Fibroblast of the aortic adventitia (primary cell): ENCODE measurements around the gene ITPRIPL2. TPM values are rescaled to one million over a fixed set of nuclear protein-coding genes. Genes with fewer than 3 reads are reported as not detected.

ENCODE experiments used
- DNase-seq: peaks from one replicate; pipeline ENCODE4 v3.0.0-alpha.2; 2010; ENCODE audit warnings: low read depth
- H3K4me3 ChIP-seq: 2 replicates; pipeline ENCODE4 v1.5.1; 2011; ENCODE audit warnings: low read depth, mild to moderate bottlenecking, control low read depth, low read length, moderate library complexity
- total RNA-seq: library from RNA; depleted of rRNA; stranded (reverse); fragments of >200 nt; gene quantifications from 2 replicates; pipeline ENCODE4 v1.2.3, GENCODE V29; 2012; ENCODE audit warnings: low replicate concordance
- TF ChIP-seq, protein P1 (sequence below): IDR thresholded peaks from 2 replicates; pipeline ENCODE4 v1.5.1; 2011; ENCODE audit warnings: mild to moderate bottlenecking, low read length, control low read depth, inconsistent platforms; ENCODE audit not compliant: insufficient read depth

Gene ITPRIPL2
- total RNA-seq, 1 donor, result 60.1 TPM

DNA sequence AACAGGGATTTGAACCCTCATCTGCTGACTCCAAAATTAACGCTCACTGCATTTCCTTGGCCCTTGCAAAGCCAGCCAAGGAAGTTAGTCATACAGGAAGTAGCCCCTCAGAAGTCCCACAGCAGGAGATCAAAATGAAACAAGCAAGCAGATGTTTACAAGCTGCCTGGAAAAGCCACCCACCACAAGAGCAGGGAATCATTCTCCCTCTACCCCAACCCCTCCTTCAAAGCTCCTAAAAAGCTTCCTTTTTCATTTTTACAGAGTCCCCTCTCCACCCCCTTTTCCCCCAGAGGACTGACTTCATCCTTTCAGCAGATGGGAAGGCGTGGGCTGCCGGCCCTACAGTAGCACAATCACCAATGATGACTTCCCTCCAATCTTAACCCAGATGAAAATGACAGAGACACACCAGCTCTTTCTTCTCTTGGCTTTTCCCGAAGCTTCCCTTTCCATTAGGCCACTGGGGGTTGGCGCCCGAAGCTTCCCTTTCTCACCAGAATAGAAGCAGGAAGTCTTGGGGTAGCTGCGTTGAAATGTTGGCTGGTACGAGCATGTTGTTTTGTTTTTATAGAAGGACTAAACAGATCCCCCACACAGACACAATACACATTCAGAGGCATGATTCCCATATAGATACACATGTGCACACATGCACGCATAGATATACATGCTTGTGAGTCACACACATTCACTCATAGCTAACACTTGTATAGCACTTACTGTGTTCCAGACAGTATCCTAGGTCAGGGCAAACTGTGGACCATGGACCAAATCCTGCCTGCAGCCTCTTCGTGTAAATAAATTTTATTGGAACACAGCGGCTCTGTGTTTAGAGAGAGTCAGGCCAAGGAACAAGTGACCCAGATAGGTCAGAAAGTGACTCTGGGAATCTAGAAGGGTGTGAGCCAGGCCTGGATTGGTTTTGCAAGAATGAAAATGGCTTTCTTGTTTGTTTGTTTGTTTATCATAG lies 17.4 kb downstream of the ITPRIPL2 start:
- H3K4me3 ChIP-seq, result no peak overlapping the region
- peak; percentile 58 for DNase-seq
- TF ChIP-seq, protein P1, sequence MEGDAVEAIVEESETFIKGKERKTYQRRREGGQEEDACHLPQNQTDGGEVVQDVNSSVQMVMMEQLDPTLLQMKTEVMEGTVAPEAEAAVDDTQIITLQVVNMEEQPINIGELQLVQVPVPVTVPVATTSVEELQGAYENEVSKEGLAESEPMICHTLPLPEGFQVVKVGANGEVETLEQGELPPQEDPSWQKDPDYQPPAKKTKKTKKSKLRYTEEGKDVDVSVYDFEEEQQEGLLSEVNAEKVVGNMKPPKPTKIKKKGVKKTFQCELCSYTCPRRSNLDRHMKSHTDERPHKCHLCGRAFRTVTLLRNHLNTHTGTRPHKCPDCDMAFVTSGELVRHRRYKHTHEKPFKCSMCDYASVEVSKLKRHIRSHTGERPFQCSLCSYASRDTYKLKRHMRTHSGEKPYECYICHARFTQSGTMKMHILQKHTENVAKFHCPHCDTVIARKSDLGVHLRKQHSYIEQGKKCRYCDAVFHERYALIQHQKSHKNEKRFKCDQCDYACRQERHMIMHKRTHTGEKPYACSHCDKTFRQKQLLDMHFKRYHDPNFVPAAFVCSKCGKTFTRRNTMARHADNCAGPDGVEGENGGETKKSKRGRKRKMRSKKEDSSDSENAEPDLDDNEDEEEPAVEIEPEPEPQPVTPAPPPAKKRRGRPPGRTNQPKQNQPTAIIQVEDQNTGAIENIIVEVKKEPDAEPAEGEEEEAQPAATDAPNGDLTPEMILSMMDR, result no peak

DNA sequence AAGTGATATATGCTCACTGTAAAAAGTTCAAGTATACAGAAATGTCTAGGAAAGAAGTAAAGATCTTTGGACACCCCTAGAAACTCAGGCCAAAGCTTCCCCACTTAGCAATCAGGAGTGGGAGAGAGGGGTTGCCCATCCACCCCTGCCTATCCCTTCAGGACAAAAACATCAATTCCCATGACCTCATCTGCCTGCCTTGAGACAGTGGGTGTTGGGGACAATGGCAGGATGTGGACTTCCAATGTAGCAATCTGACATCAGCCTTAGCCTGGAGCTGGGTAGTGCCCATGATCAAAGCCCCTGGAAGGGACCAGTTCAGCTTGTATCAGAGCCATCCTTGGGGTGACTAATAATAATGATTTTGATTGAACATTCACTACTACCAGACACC lies 18.1 kb downstream of the ITPRIPL2 start:
- TF ChIP-seq, protein P1, result no peak
- DNase-seq, result no peak
- no peak overlapping the region for H3K4me3 ChIP-seq

DNA sequence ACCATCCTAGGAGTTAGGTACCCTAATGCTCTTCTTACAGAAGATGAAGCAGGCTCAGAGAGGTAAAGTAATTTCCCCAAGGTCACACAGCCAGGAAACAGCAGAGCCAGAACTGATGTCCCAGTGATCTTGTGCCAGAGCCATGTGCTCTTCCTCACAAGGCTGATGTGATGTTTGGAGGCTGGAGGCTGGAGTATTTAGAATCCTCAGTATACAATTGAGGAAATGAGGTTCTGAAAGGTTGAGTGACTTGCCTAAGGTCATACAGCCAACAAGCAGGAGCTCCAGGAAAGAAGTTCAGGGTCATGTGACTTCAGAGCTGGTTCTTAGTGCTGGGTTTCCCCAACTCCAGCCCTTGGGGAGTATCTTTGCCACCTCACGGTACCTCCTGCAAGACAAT lies 18.5 kb downstream of the ITPRIPL2 start:
- DNase-seq, result no peak
- TF ChIP-seq, protein P1, result no peak
- no peak overlapping the region for H3K4me3 ChIP-seq

DNA sequence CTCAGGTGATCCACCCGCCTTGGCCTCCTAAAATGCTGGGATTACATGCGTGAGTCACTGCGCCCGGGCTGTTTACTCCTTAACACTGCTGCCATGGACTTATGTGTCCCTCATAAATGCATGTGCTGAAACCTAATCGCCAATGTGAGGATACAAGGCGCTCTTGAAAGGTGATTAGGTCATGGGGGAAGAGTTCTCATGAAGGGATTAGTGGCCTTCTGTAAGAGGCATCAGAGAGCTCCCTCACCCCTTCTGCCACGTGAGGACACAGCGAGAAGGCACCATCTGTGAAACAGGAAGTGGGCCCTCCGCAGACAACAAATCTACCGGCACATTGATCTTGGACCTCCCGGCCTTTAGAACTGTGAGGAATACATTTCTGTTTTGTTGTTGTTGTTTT lies 19.1 kb downstream of the ITPRIPL2 start:
- TF ChIP-seq, protein P1, result no peak
- no peak overlapping the region for H3K4me3 ChIP-seq
- no peak for DNase-seq

DNA sequence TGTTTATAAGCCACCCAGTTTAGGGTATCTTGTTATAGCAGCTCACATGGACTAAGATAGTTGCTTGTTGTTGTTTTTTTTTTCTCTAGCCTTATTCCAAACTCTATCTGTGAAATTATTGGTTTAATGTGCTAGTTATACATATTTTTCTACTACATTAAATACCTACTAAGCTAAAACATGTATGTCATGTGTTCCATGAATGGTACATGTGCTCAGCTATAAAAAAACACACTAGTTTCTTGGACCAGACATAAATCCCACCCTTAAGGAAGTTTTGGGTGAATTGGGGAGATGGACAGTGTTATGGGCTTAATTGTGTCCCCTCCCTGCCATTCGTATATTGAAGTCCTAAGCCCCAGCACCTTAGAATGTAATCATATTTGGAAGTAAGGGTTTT lies 19.8 kb downstream of the ITPRIPL2 start:
- TF ChIP-seq, protein P1, result no peak

DNA sequence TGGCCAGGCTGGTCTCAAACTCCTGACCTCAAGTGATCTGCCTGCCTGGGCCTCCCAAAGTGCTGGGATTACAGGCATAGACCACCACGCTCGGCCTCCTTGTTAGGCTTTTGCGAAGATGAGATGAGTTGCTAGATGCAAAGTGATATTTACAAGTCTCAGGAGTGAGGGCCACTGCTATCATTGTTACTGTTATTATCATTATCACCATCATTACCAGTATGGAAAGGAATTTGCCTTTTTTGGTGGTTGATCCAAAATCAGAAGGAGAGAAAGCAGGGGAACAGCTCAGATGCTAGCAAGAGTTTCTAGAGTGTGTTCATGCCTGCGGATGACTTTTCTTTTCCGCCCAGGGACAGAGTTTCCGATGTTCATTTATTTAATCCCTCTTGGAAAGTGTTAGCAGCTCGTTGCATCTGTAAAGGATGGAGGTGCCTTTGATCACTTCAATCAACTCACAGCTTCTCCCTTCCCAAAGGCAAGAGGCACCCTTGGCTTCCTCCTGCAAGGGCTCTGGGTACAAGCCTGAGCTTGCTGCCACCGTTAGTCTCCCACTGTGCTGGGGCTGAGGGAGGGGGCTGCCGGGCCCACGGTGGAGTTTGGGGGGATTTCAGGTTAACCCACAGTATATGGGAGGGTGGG lies 21.6 kb downstream of the ITPRIPL2 start:
- H3K4me3 ChIP-seq, result no peak overlapping the region
- TF ChIP-seq, protein P1, result no peak
- no peak for DNase-seq

More for the DNA sequence above, 19.8 kb downstream of the ITPRIPL2 start:
- H3K4me3 ChIP-seq, result no peak overlapping the region
- no peak for DNase-seq
